ENCODE measurements around the gene MAPKBP1. TPM values are rescaled to one million over a fixed set of nuclear protein-coding genes. Genes with fewer than 3 reads are reported as not detected.

MAPKBP1 gene
- total and polyA plus RNA-seq, 2 of the 13 experiments (the other 11 are each of a cell fraction or from before 2014, with no cell fraction given), result 3.0 to 7.3 TPM

DNA sequence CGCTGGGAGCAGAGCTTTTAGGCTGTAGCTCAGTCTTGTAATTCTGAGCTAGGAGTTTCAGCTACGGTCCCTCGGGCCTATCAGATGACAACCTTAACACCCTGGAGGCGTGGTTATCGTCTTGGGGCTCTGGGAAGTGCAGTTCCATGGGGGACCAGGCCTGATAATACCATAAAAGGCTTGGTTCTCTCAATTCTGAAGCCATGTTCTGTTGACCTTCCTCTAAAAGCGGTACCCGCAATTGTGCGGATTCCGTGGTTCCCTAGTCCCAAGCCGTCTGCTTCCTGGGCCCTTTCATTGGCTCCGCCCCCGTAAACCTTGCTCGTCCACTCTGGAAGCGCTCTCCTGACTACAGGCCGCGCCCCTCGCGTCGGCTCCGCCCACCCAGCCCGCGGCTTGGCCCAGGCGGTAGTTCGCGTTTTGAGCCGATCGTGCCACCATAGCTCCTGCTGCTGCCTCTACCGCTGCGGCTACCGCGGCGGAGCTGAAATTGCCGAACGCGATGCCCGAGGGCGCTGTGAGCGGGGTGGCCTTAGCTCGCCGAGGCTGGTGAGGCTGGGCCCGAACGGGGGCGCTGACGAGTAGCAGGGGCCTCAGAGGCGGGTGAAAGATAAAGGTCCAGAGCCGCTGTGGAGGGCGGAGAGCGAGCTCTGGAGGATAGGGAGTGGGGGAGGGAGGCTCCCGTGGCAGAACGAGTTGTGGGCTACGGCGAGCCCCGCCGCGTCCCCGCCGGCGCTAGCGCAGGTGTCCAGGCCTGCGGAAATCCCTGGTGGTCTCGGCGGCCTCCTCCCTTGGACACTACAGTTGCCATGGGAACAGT lies at the start of gene MAPKBP1 (continued):
- TF ChIP-seq DZIP1 (CRISPR knock-in tag; IDR thresholded peaks at IDR 0.05) (peak; percentile 28; the same call in 1 of the 2 replicates), LBX2 (CRISPR knock-in tag; IDR thresholded peaks at IDR 0.05; ENCODE audit: borderline replicate concordance) (0 out of 2 replicates have a peak, but pooled peaks have one; percentile 53), GRHL1 (CRISPR knock-in tag; conservative IDR thresholded peaks at IDR 0.05) (no peak), NBN (conservative IDR thresholded peaks at IDR 0.05) (no peak), ZNF629 (CRISPR knock-in tag; conservative IDR thresholded peaks at IDR 0.05) (peak; percentile 36; the same call in 1 of the 2 replicates), ZNF468 (CRISPR knock-in tag; IDR thresholded peaks at IDR 0.05) (0 out of 2 replicates have a peak, but pooled peaks have one; percentile 28), ETV5 (CRISPR knock-in tag; IDR thresholded peaks at IDR 0.05; ENCODE audit: borderline replicate concordance) (peak; percentile 42; the same call in 1 of the 2 replicates), ZNF260 (CRISPR knock-in tag; IDR thresholded peaks at IDR 0.05; ENCODE audit: borderline replicate concordance, low read depth) (no peak), PRPF4 (IDR thresholded peaks at IDR 0.05; ENCODE audit: low read depth, low read length, poor library complexity, severe bottlenecking) (no peak), MIER2 (CRISPR knock-in tag; IDR thresholded peaks at IDR 0.05) (peak; percentile 63; the same call in 1 of the 2 replicates), ZBTB21 (CRISPR knock-in tag; IDR thresholded peaks at IDR 0.05) (0 out of 2 replicates have a peak, but pooled peaks have one; percentile 23), ZNF33B (CRISPR knock-in tag; IDR thresholded peaks at IDR 0.05) (peak; percentile 92; the same call in 1 of the 2 replicates), ZNF546 (CRISPR knock-in tag; conservative IDR thresholded peaks at IDR 0.05) (0 out of 2 replicates have a peak, but pooled peaks have one; percentile 66), FOSL2 (CRISPR knock-in tag; IDR thresholded peaks at IDR 0.05) (peak; percentile 62)
- TF ChIP-seq, protein P1, sequence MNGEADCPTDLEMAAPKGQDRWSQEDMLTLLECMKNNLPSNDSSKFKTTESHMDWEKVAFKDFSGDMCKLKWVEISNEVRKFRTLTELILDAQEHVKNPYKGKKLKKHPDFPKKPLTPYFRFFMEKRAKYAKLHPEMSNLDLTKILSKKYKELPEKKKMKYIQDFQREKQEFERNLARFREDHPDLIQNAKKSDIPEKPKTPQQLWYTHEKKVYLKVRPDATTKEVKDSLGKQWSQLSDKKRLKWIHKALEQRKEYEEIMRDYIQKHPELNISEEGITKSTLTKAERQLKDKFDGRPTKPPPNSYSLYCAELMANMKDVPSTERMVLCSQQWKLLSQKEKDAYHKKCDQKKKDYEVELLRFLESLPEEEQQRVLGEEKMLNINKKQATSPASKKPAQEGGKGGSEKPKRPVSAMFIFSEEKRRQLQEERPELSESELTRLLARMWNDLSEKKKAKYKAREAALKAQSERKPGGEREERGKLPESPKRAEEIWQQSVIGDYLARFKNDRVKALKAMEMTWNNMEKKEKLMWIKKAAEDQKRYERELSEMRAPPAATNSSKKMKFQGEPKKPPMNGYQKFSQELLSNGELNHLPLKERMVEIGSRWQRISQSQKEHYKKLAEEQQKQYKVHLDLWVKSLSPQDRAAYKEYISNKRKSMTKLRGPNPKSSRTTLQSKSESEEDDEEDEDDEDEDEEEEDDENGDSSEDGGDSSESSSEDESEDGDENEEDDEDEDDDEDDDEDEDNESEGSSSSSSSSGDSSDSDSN (CRISPR knock-in tag; IDR thresholded peaks at IDR 0.05), result peak; percentile 98
- TF ChIP-seq, protein P2, sequence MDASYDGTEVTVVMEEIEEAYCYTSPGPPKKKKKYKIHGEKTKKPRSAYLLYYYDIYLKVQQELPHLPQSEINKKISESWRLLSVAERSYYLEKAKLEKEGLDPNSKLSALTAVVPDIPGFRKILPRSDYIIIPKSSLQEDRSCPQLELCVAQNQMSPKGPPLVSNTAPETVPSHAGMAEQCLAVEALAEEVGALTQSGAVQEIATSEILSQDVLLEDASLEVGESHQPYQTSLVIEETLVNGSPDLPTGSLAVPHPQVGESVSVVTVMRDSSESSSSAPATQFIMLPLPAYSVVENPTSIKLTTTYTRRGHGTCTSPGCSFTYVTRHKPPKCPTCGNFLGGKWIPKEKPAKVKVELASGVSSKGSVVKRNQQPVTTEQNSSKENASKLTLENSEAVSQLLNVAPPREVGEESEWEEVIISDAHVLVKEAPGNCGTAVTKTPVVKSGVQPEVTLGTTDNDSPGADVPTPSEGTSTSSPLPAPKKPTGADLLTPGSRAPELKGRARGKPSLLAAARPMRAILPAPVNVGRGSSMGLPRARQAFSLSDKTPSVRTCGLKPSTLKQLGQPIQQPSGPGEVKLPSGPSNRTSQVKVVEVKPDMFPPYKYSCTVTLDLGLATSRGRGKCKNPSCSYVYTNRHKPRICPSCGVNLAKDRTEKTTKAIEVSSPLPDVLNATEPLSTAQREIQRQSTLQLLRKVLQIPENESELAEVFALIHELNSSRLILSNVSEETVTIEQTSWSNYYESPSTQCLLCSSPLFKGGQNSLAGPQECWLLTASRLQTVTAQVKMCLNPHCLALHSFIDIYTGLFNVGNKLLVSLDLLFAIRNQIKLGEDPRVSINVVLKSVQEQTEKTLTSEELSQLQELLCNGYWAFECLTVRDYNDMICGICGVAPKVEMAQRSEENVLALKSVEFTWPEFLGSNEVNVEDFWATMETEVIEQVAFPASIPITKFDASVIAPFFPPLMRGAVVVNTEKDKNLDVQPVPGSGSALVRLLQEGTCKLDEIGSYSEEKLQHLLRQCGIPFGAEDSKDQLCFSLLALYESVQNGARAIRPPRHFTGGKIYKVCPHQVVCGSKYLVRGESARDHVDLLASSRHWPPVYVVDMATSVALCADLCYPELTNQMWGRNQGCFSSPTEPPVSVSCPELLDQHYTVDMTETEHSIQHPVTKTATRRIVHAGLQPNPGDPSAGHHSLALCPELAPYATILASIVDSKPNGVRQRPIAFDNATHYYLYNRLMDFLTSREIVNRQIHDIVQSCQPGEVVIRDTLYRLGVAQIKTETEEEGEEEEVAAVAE (CRISPR knock-in tag; IDR thresholded peaks at IDR 0.05; ENCODE audit: borderline replicate concordance), result 0 out of 2 replicates have a peak, but pooled peaks have one; percentile 39
